Measurements from ENCODE around the gene TCF3.

TCF3 gene

GRCh38 chr19:1605236-1606137 lies 46.9 kb downstream of the TCF3 start, which contains the start of gene UQCR11:
Gene UQCR11, minus strand, starts transcription at chr19:1605462. Its CDS starts 53 bp downstream, at chr19:1605409.
- Histone ChIP-seq H3K4me1 (ENCODE audit: low read depth, poor library complexity, severe bottlenecking) (peaks cover 19% of the 10 kb centered on the region), H3K4me3 (IDR thresholded peaks at IDR 0.05; ENCODE audit: insufficient read depth, low read depth, low read length) (no peak within 1 kb of the TSS), H3K36me3 (ENCODE audit: insufficient read depth) (no peaks in the 10 kb centered on the region), H3K9ac (peak within 1 kb of the TSS; percentile 71; the same call in 1 of the 2 replicates), H4K20me1 (ENCODE audit: insufficient read depth) (no peaks in the 10 kb centered on the region), H3K4me2 (peak within 1 kb of the TSS; percentile 98), H3K27ac (peak within 1 kb of the TSS; percentile 93), H3K27me3 (ENCODE audit: insufficient read depth, low read depth) (no peaks in the 10 kb centered on the region), H3K79me2 (ENCODE audit: insufficient read depth, low read depth) (peaks cover 41% of the 10 kb centered on the region), H2AFZ (ENCODE audit: low read depth) (peak within 1 kb of the TSS; percentile 72)
- TF ChIP-seq CTCF (conservative IDR thresholded peaks at IDR 0.05; ENCODE audit: low read depth, low read length): 0 out of 2 replicates have a peak, but pooled peaks have one; percentile 14

DNA sequence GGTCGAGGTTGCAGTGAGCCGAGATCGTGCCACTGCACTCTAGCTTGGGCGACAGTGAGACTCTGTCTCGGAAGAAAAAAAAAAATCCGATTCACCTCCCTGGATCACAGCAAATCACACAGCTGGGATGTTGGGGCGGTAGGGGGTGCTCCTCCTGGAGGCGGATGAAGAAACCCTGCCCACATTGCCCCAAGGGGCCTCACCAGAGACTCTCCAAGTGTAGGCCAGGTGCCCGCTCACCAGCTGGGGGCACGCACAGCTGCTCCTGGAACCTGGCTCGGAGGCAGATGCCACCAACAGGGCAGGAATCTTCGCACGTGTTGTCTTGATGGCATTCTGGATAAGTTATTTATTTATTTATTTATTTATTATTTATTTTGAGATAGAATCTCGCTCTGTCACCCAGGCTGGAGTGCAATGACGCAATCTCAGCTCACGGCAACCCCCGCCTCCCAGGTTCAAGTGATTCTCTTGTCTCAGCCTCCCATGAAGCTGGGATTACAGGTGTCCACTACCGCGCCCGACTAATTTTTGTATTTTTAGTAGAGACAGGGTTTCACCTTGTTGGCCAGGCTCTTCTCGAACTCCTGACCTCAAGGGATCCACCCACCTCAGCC lies 50.2 kb downstream of the TCF3 start:
- H3K9ac ChIP-seq: no peak overlapping the region
- no peak overlapping the region for H2AFZ ChIP-seq (ENCODE audit: low read depth)
- no peaks in the 10 kb centered on the region; the same call in 1 of the 2 replicates for H3K36me3 ChIP-seq (ENCODE audit: insufficient read depth)
- no peak overlapping the region for H3K4me2 ChIP-seq
- no peak overlapping the region for H3K4me3 ChIP-seq (IDR thresholded peaks at IDR 0.05; ENCODE audit: insufficient read depth, low read depth, low read length)
- no peaks in the 10 kb centered on the region for H3K27me3 ChIP-seq (ENCODE audit: insufficient read depth, low read depth)
- H3K4me1 ChIP-seq (ENCODE audit: low read depth, poor library complexity, severe bottlenecking): peaks cover 19% of the 10 kb centered on the region
- TF ChIP-seq CTCF (conservative IDR thresholded peaks at IDR 0.05; ENCODE audit: low read depth, low read length): peak; percentile 31; the same call in 1 of the 2 replicates
- peaks cover 42% of the 10 kb centered on the region for H3K79me2 ChIP-seq (ENCODE audit: insufficient read depth, low read depth)
- no peaks in the 10 kb centered on the region for H4K20me1 ChIP-seq (ENCODE audit: insufficient read depth)
- H3K27ac ChIP-seq: no peak overlapping the region

DNA sequence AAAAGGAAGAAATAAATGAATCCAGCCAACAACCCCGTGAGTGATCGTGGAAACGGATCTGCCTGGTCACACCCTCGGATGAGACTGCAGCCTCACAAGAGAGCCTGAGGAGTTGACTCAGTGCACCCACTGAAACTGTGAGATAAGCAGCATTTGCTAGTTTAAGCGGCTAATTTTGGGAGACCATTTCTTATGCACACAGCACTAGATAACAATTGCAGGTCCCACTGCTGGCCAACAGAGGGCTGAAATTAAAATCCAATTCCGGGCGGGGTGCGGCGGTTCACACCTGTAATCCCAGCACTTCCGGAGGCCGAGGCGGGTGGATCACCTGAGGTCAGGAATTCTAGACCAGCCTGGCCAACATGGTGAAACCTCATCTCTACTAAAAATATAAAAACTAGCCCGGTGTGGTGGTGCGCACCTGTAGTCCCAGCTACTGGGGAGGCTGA lies 50.8 kb downstream of the TCF3 start:
- no peak overlapping the region for H3K4me2 ChIP-seq
- H3K9ac ChIP-seq: no peak overlapping the region
- TF ChIP-seq CTCF (conservative IDR thresholded peaks at IDR 0.05; ENCODE audit: low read depth, low read length): peak; percentile 49
- H3K4me3 ChIP-seq (IDR thresholded peaks at IDR 0.05; ENCODE audit: insufficient read depth, low read depth, low read length): no peak overlapping the region
- no peak overlapping the region for H2AFZ ChIP-seq (ENCODE audit: low read depth)
- no peak overlapping the region for H3K27ac ChIP-seq
- peaks cover 42% of the 10 kb centered on the region for H3K79me2 ChIP-seq (ENCODE audit: insufficient read depth, low read depth)
- no peaks in the 10 kb centered on the region for H3K27me3 ChIP-seq (ENCODE audit: insufficient read depth, low read depth)
- H3K36me3 ChIP-seq (ENCODE audit: insufficient read depth): no peaks in the 10 kb centered on the region; the same call in 1 of the 2 replicates
- peaks cover 14% of the 10 kb centered on the region for H3K4me1 ChIP-seq (ENCODE audit: low read depth, poor library complexity, severe bottlenecking)
- H4K20me1 ChIP-seq (ENCODE audit: insufficient read depth): no peaks in the 10 kb centered on the region

GRCh38 chr19:1599460-1599846 lies 53.0 kb downstream of the TCF3 start:
- Histone ChIP-seq H3K9ac (no peak overlapping the region), H3K27ac (no peak overlapping the region), H3K4me3 (IDR thresholded peaks at IDR 0.05; ENCODE audit: insufficient read depth, low read depth, low read length) (no peak overlapping the region), H3K36me3 (ENCODE audit: insufficient read depth) (no peaks in the 10 kb centered on the region; the same call in 1 of the 2 replicates), H3K79me2 (ENCODE audit: insufficient read depth, low read depth) (peaks cover 35% of the 10 kb centered on the region), H3K4me1 (ENCODE audit: low read depth, poor library complexity, severe bottlenecking) (peaks cover 9% of the 10 kb centered on the region), H2AFZ (ENCODE audit: low read depth) (no peak overlapping the region), H3K4me2 (no peak overlapping the region), H3K27me3 (ENCODE audit: insufficient read depth, low read depth) (no peaks in the 10 kb centered on the region), H4K20me1 (ENCODE audit: insufficient read depth) (no peaks in the 10 kb centered on the region)
- TF ChIP-seq CTCF (conservative IDR thresholded peaks at IDR 0.05; ENCODE audit: low read depth, low read length): no peak
